HG02763 (cell line): ENCODE results near the gene RNASET2.
"Not testable (repeated sequence)": the region's sequence is repeated elsewhere in the genome, so short reads cannot be mapped to it uniquely, and the experiment has no call there.

ENCODE experiments used
- ATAC-seq: cut with Tn5 transposase; IDR thresholded peaks from one replicate; pipeline ENCODE4 v1.9.1; 2021; ENCODE audit warnings: mild to moderate bottlenecking, moderate library complexity; ENCODE audit not compliant: unreplicated experiment

Gene RNASET2

GRCh38 chr6:166948724-166949123 lies 7.6 kb downstream of the RNASET2 start:
- not testable (repeated sequence) for ATAC-seq

DNA sequence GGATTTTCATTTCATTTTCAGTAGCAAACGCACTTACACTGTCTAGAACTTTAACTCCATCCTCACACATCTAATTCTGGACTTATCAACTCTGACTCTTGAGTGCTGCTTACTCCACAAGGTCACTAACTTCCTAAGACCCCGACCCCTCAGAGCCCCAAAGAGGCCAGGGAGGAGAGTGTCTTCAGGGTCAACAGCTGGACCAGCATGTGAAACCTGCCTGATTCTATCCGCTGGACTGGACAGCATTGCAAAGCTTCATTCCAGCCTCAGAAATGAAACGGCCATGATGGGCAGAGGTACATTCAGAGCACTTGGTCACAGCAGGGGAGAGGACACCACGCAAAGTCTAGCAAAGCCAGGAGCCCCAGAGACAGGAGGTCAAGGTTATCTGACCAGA lies 9.1 kb downstream of the RNASET2 start:
- ATAC-seq: no peak

- ATAC-seq: no peak
These were observed 10.2 kb downstream of the RNASET2 start for GRCh38 chr6:166946125-166946524.

DNA sequence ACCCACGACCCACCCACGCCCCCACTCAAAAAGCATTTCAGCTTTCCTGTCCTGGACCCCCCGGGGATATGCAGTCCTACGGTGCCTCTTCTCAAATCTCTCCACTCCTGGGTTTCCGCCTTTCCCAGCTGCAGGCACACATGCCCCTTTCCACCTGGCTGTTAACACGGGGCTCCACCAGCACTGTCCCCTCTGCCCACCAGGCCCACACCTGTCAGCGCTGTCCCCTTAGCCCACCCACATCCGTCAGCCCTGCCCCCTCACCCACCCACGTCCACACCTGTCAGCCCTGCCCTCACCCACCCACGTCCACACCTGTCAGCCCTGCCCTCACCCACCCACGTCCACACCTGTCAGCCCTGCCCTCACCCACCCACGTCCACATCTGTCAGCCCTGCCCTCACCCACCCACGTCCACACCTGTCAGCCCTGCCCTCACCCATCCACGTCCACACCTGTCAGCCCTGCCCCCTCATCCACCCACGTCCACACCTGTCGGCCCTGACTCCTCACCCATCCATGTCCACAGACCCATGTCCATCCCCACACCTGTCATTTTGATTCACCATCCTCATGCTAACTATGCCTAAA lies 11.6 kb downstream of the RNASET2 start:
- no peak for ATAC-seq

GRCh38 chr6:166942393-166943168 lies 13.8 kb downstream of the RNASET2 start:
- no peak for ATAC-seq

DNA sequence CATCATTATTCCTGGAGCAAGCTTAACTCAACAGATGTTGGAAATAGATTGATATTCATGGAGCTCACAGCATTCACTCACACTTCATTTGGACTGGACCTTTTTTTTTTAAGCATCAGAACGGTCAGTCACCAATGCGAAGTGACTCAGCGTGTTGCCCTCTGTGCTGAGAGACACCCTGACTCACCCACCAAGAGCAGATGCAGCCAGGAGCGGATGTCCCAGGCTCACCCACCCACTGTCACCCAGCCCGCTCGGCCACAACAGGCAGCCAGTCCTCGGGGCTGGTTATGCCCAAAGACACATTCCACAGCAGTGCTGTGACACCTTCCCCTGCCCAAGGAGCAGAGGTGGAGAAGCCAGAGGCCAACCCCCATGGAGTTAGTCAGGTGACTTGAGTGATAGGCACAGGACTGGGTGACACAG lies 15.7 kb downstream of the RNASET2 start:
- ATAC-seq: no peak

- no peak for ATAC-seq
These were observed 16.5 kb downstream of the RNASET2 start for GRCh38 chr6:166939894-166940293.

- ATAC-seq: no peak
These were observed 17.0 kb downstream of the RNASET2 start for GRCh38 chr6:166939345-166939744.

GRCh38 chr6:166938704-166939103 lies 17.6 kb downstream of the RNASET2 start:
- no peak for ATAC-seq

DNA sequence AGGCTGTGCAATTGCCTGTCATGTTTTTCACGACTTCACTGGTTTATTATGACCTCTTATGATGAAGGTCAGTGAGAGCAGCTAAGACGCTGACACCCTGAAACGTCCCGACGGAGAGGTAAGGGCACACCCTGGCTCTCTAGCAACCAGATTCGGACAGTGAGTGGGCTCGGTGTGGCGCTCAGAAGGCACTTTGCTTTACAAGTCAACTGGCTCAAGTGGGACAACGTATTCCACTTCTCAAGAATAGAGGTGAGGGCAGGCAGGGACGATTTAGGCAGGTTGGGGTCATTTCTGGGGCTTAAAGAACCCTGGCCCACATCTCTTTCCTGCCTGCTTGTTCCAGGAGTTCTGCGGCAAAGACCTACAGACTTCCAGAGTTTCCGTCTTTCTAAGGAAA lies 18.2 kb downstream of the RNASET2 start:
- no peak for ATAC-seq

GRCh38 chr6:166937746-166938145 lies 18.6 kb downstream of the RNASET2 start:
- ATAC-seq: no peak

DNA sequence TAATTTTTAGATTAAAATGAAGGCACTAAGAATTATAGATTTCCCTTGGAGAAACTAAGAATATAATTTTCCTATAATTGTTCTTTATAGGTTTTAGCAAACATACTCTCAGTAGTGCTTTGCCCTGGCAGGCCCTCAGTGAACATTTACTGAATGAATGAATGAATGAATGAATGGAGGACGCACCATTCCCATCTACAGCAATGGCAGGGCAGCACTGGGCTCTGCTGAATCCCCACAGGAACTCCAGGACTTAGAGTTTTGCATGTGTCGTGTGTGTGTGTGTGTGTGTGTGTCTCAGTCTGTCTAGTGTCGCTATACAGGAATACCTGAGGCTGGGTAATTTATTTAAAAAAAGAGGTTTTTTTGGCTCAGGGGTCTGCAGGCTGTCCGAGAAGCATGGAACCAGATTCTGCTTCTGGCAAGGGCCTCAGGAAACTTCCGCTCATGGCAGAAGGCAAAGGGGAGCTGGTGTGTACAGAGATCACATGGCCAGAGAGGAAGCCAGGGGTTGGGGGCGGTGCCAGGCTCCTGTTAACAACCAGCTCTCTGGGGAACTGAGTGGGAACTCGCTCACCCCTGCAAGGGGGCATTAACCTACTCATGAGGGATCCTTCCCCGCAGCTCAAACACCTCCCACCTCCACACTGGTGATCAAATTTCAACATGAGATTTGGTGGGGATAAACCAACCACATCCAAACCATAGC lies 20.1 kb downstream of the RNASET2 start:
- ATAC-seq: no peak

DNA sequence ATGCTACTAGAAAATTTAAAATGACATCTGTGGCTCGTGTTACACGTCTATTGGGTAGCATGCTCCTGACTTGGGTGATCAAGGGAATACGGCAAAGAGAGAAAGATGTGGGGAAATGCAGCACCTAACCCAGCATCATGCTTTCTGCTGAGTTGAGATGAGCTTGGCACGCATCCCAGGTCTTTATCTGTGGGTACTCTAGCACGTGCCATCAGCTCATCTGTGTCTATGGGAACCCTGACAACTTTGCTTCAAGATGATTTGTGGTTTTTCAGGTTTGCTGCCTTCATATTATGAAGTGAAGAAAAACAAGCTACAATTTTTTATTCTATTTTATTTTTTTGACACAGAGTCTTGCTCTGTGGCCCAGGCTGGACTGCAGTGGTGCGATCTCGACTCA lies 21.0 kb downstream of the RNASET2 start:
- no peak for ATAC-seq

DNA sequence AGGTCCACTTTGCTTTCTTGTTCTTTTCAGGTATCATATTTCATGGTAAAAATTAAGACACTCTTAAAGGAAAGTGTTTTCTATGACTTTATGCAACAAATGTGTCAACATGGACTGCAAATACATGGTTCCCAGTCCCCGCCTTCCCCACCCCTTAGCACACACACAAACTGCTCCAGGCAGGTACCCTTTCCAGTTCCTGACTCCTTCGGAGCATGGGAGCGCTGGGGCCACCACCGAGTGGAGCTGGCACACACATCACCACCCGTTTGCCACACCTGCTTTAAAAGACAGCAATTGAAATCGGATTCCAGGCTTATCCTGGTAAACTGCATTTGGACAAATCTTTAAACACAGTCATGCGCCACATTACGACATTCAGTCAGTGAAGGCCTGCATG lies 22.2 kb downstream of the RNASET2 start:
- ATAC-seq: no peak

GRCh38 chr6:166933396-166933795 lies 23.0 kb downstream of the RNASET2 start:
- ATAC-seq: no peak

GRCh38 chr6:166932616-166933015 lies 23.7 kb downstream of the RNASET2 start:
- ATAC-seq: no peak

DNA sequence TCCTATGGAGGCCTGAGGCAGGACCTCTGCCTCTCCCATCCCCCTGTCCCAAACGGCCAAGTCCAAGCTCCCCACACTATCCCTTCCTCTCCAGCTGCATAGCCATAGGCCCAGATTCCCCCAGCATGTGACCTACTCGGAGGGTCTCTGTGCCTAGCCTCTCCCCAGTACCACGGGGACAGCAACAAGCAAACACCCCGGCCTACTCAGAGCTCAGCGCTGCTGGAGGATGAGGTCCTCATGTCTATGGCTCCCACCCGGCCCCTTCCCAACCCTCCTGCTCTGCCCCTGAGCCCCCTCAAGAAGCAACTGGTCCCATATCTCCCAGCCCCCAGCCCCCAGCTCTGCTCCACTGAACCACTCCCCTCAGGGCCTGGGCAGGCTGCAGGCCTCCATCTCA lies 24.2 kb downstream of the RNASET2 start:
- no peak for ATAC-seq

DNA sequence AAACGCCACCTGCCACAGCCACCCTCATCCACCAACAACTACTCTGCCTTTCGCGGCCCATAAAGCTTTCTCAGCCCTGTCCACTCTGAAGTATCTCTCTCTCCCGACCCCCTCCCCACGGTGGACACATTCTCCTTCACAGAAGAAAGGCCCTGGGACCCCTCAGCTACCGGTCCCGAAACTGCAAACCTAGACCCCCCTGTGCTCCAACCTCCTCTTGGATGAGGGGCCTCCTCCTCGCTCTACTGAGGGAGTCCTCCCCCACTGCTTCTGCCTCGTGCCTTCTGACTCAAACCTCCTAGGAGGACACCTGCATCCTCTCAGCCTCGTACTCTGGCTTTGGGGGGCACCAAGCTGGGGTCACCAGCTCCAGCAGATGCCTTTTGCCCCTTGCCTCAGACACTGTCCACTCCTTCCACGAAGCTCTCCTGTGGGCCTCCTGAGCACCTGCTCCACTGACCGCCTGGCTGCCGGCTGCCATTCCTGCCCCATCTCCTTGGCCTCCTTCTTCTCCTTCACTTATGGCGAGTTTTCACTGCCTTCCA lies 24.9 kb downstream of the RNASET2 start:
- ATAC-seq: no peak

GRCh38 chr6:166930354-166930891 lies 25.9 kb downstream of the RNASET2 start:
- ATAC-seq: no peak

- ATAC-seq: no peak
These were observed 26.7 kb downstream of the RNASET2 start for GRCh38 chr6:166929542-166930189.
